HEK293 (cell line): ENCODE measurements around the gene ADRB1.

Source experiments
- CTCF ChIA-PET: fragments of 350-600 bp; formaldehyde crosslinking; extraction: SDS; loops from one replicate; lab custom pipeline; 2021; ENCODE audit warnings: antibody characterized with exemption; lab: Yijun Ruan, JAX
- POLR2A ChIA-PET: fragments of 300-600 bp; formaldehyde crosslinking; extraction: SDS; loops from one replicate; lab custom pipeline; 2020; ENCODE audit warnings: antibody characterized with exemption, inconsistent platforms; lab: Yijun Ruan, JAX
- H3K27ac ChIP-seq: fragments of 200-500 bp; sonication (Bioruptor generic); 2 replicates; pipeline ENCODE4 v1.5.1; 2014; ENCODE audit warnings: low read depth, low read length, control low read depth, inconsistent platforms; ENCODE audit errors: extremely low read depth
- H3K36me3 ChIP-seq, 2 experiments: fragments of 200-500 bp in 1 of 2; sonication (Bioruptor generic) in 1 of 2; 1 replicate in 1 of 2; 2 replicates in 1 of 2; pipeline ENCODE4 v1.5.1; 2014 to 2017; ENCODE audit warnings: inconsistent platforms in 2 of 2, low read length in 2 of 2; ENCODE audit not compliant: control insufficient read depth in 2 of 2, insufficient read depth in 1 of 2
- H3K4me1 ChIP-seq: fragments of 200-500 bp; sonication (Bioruptor generic); 2 replicates; pipeline ENCODE4 v1.5.1; 2014; ENCODE audit warnings: mild to moderate bottlenecking, low read length, inconsistent platforms; ENCODE audit not compliant: control insufficient read depth, insufficient read depth
- H3K4me3 ChIP-seq: 2 replicates; pipeline ENCODE4 v1.5.1; 2011; ENCODE audit warnings: low read depth, mild to moderate bottlenecking, control low read depth, low read length, moderate library complexity
- H3K9me3 ChIP-seq: fragments of 200-500 bp; sonication (Bioruptor generic); 2 replicates; pipeline ENCODE4 v1.5.1; 2014; ENCODE audit warnings: low read depth, low read length, inconsistent platforms; ENCODE audit not compliant: control insufficient read depth, insufficient read depth
- EGR2 ChIP-seq: fragments of 450-650 bp; formaldehyde crosslinking; IDR thresholded peaks from 2 replicates; pipeline ENCODE4 v1.5.1; 2016; ENCODE audit warnings: low read depth, missing biosample characterization, missing genetic modification characterization
- HOXD13 ChIP-seq: sonication (generic); formaldehyde crosslinking; IDR thresholded peaks from 2 replicates; pipeline ENCODE4 v1.8.0; 2022; ENCODE audit warnings: missing genetic modification reagents, borderline replicate concordance
- KLF16 ChIP-seq: fragments of 450-650 bp; formaldehyde crosslinking; IDR thresholded peaks from 2 replicates; pipeline ENCODE4 v1.5.1; 2017; ENCODE audit warnings: missing biosample characterization, missing genetic modification characterization
- OSR2 ChIP-seq: fragments of 450-650 bp; formaldehyde crosslinking; IDR thresholded peaks from 2 replicates; pipeline ENCODE4 v1.5.1; 2016; ENCODE audit warnings: missing biosample characterization, missing genetic modification characterization
- ZFP3 ChIP-seq: fragments of 450-650 bp; formaldehyde crosslinking; IDR thresholded peaks from 2 replicates; pipeline ENCODE4 v1.5.1; 2016; ENCODE audit warnings: low read depth, missing biosample characterization, missing genetic modification characterization
- ZNF132 ChIP-seq: fragments of 450-650 bp; formaldehyde crosslinking; IDR thresholded peaks from 2 replicates; pipeline ENCODE4 v1.5.1; 2017; ENCODE audit warnings: missing biosample characterization, missing genetic modification characterization, borderline replicate concordance
- ZNF174 ChIP-seq: fragments of 450-650 bp; formaldehyde crosslinking; IDR thresholded peaks from 2 replicates; pipeline ENCODE4 v1.5.0; 2017; ENCODE audit warnings: missing biosample characterization, mild to moderate bottlenecking, missing genetic modification characterization
- ZNF221 ChIP-seq: fragments of 450-650 bp; formaldehyde crosslinking; IDR thresholded peaks from 2 replicates; pipeline ENCODE4 v1.5.1; 2017; ENCODE audit warnings: missing biosample characterization, missing genetic modification characterization, borderline replicate concordance
- ZNF239 ChIP-seq: fragments of 450-650 bp; formaldehyde crosslinking; IDR thresholded peaks from 2 replicates; pipeline ENCODE4 v1.5.1; 2016; ENCODE audit warnings: missing biosample characterization, missing genetic modification characterization
- ZNF311 ChIP-seq: fragments of 450-650 bp; formaldehyde crosslinking; IDR thresholded peaks from 2 replicates; pipeline ENCODE4 v1.5.1; 2017; ENCODE audit warnings: missing biosample characterization, missing genetic modification characterization, borderline replicate concordance
- ZNF354C ChIP-seq: fragments of 450-650 bp; formaldehyde crosslinking; IDR thresholded peaks from 2 replicates; pipeline ENCODE4 v1.5.1; 2016; ENCODE audit warnings: missing biosample characterization, missing genetic modification characterization, low read depth, borderline replicate concordance
- ZNF37A ChIP-seq: fragments of 450-650 bp; IDR thresholded peaks from 2 replicates; pipeline ENCODE4 v1.5.1; 2018; ENCODE audit warnings: missing biosample characterization, missing genetic modification characterization
- ZNF558 ChIP-seq: fragments of 450-650 bp; formaldehyde crosslinking; IDR thresholded peaks from 2 replicates; pipeline ENCODE4 v1.5.1; 2016; ENCODE audit warnings: missing biosample characterization, missing genetic modification characterization
- ZNF600 ChIP-seq: fragments of 450-650 bp; formaldehyde crosslinking; IDR thresholded peaks from 2 replicates; pipeline ENCODE4 v1.5.1; 2016; ENCODE audit warnings: missing biosample characterization, missing genetic modification characterization
- ZNF76 ChIP-seq: fragments of 450-650 bp; formaldehyde crosslinking; IDR thresholded peaks from 2 replicates; pipeline ENCODE4; 2016; ENCODE audit warnings: low read depth, missing biosample characterization, missing genetic modification characterization, borderline replicate concordance
- TF ChIP-seq, protein P1 (sequence below): fragments of 450-650 bp; formaldehyde crosslinking; IDR thresholded peaks from 2 replicates; pipeline ENCODE4 v1.5.1; 2016; ENCODE audit warnings: missing biosample characterization, missing genetic modification characterization
- TF ChIP-seq, protein P2 (sequence below): fragments of 450-650 bp; formaldehyde crosslinking; IDR thresholded peaks from 2 replicates; pipeline ENCODE4 v1.5.1; 2016; ENCODE audit warnings: missing biosample characterization, missing genetic modification characterization
- TF ChIP-seq, protein P3 (sequence below): fragments of 450-650 bp; formaldehyde crosslinking; conservative IDR thresholded peaks from 2 replicates; pipeline ENCODE4 v1.5.1; 2016; ENCODE audit warnings: low read depth, missing biosample characterization, missing genetic modification characterization
- TF ChIP-seq, protein P4 (sequence below): fragments of 450-650 bp; formaldehyde crosslinking; IDR thresholded peaks from 2 replicates; pipeline ENCODE4 v1.5.1; 2016; ENCODE audit warnings: missing biosample characterization, missing genetic modification characterization

Gene ADRB1

DNA sequence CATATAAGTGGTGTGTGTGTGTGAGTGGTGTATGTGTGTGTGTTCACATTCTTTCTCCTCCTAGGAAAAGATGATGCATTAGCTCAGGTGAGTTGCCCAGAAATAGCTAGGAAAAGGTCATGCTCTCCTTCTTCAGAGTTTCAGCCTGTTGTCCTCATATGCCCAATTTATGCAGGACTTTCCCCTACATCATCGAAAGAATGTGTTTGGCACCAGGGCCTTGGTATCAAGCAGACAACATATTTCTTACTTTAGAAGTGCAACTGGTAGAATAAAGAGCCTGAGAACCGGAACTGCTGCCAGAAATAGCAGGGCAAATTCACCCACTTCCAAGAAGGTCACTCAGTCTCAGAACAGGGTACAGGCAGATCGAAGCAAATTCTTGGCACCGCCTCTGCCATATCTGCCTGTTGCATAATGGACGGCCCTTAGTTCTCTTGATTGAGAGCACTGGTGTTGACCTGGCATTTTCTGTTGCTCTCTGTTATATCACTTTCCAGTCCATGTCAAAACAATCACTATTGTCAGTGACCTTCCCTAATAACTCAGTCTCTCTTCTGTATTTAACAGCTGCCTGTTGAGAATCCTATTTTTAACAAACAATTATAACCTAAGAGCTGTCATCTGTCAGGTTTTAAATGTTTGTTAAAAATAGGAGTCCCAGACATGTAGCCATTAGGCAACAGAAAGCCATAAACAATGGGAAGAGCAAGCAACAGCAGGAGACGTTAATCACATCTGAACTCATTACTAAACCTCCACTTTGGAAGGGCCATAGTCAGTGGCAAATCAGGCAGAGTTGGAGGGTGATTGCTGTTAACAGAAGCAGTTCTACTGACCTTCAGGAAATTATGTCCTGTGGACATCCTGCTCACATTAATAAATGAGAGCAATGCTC is 20.7 kb downstream of the ADRB1 start:
- POLR2A ChIA-PET = no interaction called here

More for the DNA sequence above, 20.7 kb downstream of the ADRB1 start:
- H3K4me1 ChIP-seq = no peaks in the 10 kb centered on the region
- CTCF ChIA-PET = no interaction called here
- H3K36me3 ChIP-seq = no peaks in the 10 kb centered on the region
- TF ChIP-seq, protein P1, sequence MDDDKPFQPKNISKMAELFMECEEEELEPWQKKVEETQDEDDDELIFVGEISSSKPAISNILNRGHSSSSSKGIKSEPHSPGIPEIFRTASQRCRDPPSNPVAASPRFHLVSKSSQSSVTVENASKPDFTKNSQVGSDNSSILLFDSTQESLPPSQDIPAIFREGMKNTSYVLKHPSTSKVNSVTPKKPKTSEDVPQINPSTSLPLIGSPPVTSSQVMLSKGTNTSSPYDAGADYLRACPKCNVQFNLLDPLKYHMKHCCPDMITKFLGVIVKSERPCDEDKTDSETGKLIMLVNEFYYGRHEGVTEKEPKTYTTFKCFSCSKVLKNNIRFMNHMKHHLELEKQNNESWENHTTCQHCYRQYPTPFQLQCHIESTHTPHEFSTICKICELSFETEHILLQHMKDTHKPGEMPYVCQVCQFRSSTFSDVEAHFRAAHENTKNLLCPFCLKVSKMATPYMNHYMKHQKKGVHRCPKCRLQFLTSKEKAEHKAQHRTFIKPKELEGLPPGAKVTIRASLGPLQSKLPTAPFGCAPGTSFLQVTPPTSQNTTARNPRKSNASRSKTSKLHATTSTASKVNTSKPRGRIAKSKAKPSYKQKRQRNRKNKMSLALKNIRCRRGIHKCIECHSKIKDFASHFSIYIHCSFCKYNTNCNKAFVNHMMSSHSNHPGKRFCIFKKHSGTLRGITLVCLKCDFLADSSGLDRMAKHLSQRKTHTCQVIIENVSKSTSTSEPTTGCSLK (tag by site-specific recombination) = no peak
- no peak for TF ChIP-seq ZNF311 (tag by site-specific recombination)
- TF ChIP-seq ZFP3 (tag by site-specific recombination) = no peak
- TF ChIP-seq, protein P2, sequence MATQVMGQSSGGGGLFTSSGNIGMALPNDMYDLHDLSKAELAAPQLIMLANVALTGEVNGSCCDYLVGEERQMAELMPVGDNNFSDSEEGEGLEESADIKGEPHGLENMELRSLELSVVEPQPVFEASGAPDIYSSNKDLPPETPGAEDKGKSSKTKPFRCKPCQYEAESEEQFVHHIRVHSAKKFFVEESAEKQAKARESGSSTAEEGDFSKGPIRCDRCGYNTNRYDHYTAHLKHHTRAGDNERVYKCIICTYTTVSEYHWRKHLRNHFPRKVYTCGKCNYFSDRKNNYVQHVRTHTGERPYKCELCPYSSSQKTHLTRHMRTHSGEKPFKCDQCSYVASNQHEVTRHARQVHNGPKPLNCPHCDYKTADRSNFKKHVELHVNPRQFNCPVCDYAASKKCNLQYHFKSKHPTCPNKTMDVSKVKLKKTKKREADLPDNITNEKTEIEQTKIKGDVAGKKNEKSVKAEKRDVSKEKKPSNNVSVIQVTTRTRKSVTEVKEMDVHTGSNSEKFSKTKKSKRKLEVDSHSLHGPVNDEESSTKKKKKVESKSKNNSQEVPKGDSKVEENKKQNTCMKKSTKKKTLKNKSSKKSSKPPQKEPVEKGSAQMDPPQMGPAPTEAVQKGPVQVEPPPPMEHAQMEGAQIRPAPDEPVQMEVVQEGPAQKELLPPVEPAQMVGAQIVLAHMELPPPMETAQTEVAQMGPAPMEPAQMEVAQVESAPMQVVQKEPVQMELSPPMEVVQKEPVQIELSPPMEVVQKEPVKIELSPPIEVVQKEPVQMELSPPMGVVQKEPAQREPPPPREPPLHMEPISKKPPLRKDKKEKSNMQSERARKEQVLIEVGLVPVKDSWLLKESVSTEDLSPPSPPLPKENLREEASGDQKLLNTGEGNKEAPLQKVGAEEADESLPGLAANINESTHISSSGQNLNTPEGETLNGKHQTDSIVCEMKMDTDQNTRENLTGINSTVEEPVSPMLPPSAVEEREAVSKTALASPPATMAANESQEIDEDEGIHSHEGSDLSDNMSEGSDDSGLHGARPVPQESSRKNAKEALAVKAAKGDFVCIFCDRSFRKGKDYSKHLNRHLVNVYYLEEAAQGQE (tag by site-specific recombination) = no peak
- TF ChIP-seq KLF16 (tag by site-specific recombination) = no peak
- TF ChIP-seq ZNF174 (tag by site-specific recombination) = no peak
- TF ChIP-seq, protein P3, sequence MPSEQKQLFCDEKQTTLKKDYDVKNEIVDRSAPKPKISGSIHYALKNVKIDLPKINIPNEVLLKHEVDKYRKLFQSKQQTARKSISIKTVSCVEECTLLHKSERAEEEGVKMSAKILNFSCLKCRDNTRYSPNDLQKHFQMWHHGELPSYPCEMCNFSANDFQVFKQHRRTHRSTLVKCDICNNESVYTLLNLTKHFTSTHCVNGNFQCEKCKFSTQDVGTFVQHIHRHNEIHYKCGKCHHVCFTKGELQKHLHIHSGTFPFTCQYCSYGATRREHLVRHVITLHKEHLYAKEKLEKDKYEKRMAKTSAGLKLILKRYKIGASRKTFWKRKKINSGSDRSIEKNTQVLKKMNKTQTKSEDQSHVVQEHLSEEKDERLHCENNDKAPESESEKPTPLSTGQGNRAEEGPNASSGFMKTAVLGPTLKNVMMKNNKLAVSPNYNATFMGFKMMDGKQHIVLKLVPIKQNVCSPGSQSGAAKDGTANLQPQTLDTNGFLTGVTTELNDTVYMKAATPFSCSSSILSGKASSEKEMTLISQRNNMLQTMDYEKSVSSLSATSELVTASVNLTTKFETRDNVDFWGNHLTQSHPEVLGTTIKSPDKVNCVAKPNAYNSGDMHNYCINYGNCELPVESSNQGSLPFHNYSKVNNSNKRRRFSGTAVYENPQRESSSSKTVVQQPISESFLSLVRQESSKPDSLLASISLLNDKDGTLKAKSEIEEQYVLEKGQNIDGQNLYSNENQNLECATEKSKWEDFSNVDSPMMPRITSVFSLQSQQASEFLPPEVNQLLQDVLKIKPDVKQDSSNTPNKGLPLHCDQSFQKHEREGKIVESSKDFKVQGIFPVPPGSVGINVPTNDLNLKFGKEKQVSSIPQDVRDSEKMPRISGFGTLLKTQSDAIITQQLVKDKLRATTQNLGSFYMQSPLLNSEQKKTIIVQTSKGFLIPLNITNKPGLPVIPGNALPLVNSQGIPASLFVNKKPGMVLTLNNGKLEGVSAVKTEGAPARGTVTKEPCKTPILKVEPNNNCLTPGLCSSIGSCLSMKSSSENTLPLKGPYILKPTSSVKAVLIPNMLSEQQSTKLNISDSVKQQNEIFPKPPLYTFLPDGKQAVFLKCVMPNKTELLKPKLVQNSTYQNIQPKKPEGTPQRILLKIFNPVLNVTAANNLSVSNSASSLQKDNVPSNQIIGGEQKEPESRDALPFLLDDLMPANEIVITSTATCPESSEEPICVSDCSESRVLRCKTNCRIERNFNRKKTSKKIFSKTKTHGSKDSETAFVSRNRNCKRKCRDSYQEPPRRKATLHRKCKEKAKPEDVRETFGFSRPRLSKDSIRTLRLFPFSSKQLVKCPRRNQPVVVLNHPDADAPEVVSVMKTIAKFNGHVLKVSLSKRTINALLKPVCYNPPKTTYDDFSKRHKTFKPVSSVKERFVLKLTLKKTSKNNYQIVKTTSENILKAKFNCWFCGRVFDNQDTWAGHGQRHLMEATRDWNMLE (tag by site-specific recombination) = no peak
- no peak for TF ChIP-seq ZNF221 (tag by site-specific recombination)
- TF ChIP-seq HOXD13 = no peak
- no peak for TF ChIP-seq ZNF558 (tag by site-specific recombination)
- no peak for TF ChIP-seq EGR2 (tag by site-specific recombination)
- TF ChIP-seq ZNF37A (tag by site-specific recombination) = no peak
- TF ChIP-seq, protein P4, sequence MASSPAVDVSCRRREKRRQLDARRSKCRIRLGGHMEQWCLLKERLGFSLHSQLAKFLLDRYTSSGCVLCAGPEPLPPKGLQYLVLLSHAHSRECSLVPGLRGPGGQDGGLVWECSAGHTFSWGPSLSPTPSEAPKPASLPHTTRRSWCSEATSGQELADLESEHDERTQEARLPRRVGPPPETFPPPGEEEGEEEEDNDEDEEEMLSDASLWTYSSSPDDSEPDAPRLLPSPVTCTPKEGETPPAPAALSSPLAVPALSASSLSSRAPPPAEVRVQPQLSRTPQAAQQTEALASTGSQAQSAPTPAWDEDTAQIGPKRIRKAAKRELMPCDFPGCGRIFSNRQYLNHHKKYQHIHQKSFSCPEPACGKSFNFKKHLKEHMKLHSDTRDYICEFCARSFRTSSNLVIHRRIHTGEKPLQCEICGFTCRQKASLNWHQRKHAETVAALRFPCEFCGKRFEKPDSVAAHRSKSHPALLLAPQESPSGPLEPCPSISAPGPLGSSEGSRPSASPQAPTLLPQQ = no peak
- TF ChIP-seq ZNF600 (tag by site-specific recombination) = no peak
- TF ChIP-seq ZNF76 = no peak
- no peak for TF ChIP-seq ZNF354C (tag by site-specific recombination)
- no peak for TF ChIP-seq ZNF239 (tag by site-specific recombination)
- TF ChIP-seq OSR2 (tag by site-specific recombination) = no peak
- no peak for TF ChIP-seq ZNF132 (tag by site-specific recombination)
- TF ChIP-seq, all 188 proteins: peak for 0
- H3K4me3 ChIP-seq = no peak overlapping the region
- no peak overlapping the region for H3K27ac ChIP-seq
- H3K9me3 ChIP-seq = no peaks in the 10 kb centered on the region
